HG03342 (cell line): Measurements from ENCODE around the gene KCNK16.

Experiments
- ATAC-seq: cut with Tn5 transposase; IDR thresholded peaks from one replicate; pipeline ENCODE4 v1.9.1; 2021; ENCODE audit warnings: mild to moderate bottlenecking, moderate library complexity; ENCODE audit not compliant: unreplicated experiment

Gene KCNK16

DNA sequence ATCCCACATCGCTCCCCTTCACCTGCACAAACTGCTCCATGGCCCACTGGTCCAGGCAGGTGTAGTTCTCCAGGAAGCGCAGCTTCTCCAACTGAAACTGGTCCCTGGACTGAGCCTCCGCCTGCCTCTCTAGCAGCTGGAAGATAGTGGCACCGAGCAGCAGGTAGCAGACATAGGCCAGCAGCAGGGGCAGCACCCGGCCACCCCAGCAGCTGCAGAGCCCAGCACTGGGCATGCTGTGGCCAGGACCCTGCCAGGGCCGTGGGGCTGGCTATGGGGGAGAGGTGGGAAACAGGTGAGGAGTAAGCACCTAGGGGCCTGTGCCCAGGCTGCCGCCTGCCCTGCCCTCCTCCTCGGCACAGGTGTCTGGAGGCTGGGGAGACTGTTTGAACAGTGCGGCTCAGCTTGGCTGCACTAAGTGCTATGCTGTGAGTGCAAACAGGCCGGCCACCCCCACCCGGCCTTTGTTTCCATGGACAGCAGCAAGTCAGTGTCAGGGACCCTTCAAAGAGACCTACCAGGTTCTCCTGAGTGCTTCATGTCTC is at the start of gene KCNK16:
Gene KCNK16 (minus strand): TSS at position 397 of the 545 bp plus-strand sequence. CDS start 162 bp downstream, at position 235.
- no peak for ATAC-seq

DNA sequence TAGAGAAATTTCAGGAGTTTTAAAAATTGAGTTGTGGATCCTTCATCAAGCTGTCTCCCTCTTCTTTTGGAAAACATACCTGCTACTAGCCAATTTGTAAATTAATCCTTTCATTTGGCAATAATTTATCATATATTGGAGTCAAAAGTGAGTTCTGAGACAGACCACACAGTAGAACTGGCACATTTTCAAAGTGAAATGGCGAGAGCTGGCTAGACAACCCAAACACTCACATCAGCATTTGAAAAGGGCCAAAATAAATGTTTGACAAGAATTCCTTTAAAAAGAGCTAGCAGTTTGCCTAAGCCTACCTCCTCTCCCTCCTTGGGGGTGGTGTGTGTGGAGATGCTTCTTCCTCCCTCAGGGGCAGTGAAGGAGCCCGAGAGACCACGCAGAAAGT is 47.9 kb upstream of the KCNK16 start:
- no peak for ATAC-seq

DNA sequence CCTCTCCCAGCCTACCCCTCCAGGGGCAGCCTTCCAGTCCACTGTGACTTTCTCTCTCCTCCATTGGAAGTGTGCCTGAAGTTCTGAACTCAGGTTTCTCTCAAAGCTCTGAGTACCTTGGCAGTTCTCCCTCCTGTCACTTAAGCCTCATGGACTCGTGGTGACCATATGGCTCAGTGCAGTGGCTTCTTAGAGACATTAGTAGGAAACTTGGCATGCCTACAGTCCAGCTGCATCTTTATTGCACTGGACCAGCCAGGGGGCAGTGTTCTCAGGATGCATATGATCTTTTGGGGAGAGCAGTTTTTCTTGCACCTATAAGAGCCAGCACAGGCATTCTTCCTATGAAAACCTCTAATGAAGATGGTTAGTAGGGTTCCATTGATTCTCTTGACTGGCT is 47.5 kb upstream of the KCNK16 start:
- no peak for ATAC-seq

DNA sequence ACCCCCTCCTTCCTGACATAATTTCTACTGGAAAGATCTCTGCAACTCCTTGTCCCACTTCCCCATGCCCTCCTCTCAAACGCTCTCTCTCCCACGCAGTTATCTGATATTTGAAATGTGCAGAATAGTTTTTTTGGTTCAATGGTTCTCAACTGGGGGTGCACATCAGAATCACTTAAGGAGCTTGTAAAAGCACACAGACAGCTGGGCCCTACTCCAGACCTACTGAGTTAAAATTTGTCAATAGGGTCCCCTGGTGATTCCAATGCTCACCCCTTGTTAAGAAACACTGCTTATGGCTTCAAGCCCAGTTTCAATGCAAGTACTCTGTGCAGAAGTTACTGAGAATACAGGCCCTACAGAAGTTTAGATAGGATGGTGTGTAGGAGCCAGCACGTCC is 45.2 kb upstream of the KCNK16 start:
- no peak for ATAC-seq

DNA sequence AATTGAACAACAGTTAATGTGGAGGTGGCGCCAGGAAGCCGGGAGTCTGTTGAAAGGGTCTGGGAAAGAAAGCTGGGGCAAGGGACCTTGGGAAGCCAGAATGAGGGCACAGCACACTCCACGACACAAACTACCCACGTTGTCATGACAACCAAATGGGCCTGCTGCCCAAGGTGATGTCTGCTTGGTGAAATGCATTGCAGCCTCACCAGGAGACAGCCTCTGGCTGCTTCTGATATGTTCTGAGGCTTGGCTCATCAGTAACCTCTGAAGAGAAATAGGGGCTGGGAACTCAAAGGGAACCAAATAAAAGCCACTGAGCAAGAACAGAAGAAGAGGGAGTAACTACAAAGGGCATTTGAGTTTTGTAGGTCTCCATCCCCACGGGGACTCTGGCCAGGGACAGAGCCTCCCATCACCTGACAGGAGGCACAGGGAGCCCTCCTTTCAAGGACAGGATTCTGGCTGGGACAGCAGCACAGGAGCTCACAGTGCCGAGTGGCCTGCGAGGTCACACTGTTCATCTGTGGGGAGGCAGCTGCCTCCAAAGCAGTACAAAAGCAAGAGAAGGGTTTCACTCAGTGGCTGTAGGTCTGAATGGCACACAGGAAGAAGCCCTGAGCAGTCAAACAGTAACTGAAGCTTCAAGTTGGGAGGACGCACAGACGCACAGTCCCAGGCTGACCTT is 44.6 kb upstream of the KCNK16 start:
- no peak for ATAC-seq

DNA sequence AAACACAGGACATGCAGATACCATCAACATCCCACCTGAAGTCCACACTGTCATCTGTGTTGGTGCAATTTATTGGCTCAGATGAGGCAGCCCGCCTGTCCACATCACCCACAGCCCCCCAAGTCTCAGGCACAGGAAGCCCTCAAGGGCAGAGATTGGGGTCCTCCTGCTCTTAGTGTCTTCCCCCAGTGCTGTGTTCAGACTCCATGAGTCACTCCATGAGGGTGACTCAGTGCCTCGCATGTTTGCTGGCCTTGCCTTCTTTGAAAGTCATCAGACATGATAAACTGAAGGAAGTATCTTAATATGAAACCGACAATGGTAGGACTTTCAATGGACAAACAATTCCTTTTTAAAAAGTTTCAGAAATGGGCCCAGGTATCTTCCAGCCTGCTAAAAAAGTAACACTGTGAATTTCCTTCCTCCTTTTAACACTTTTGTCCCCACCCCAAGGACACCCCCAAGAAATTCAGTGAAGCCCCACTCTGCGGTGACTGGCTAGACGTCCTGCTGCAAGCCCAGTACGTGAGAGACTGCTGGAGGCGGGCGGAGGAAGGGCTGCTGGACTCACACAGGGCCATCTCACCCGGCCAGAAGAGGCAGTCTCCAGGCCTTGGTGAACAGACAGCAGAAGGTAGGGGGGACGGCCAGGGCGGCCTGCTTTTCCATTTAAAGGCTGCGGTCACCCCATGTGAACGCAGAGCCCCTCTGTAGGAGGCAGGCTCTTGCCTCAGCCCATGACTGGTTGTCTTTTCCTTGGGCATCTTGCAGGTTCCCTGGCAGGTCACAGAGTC is 43.0 kb upstream of the KCNK16 start:
- ATAC-seq: no peak

DNA sequence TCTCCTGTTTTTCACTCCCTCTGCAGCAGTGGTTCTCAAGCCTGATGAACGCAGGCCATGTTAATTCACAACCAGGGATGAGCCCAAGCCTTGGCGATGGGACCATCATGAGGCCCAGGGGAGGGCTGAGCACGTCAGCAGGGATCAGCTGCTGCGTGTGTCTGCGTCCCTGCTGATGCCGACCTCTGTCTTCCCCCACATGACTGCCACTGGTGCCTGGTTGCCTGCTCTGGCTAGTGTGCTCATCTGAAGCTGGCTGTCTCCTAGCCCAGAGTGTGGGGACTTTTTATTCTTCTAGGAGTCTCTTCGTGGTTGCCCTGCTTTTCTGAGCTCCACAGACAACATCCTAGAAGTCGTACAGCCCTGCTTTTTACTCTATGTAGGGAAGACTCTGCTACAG is 40.8 kb upstream of the KCNK16 start:
- no peak for ATAC-seq

DNA sequence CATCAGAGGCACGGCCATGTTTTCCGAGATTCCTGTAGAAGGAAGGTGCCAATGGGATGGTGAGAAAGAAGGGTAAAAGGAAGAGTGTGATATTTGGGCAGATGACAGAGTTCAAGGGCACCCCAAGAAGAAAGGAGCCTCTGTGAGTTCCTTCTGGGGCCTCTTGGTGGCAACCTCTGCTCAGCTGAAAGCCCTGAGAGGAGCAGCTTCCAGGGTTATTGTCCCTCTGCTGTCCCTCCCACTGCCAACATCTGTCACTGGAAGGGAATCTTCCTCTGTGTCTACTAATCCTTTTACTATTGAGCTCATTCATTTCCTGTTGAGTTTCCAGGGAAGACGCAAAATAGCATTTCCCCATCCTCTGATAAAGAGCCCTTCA is 40.0 kb upstream of the KCNK16 start:
- no peak for ATAC-seq

DNA sequence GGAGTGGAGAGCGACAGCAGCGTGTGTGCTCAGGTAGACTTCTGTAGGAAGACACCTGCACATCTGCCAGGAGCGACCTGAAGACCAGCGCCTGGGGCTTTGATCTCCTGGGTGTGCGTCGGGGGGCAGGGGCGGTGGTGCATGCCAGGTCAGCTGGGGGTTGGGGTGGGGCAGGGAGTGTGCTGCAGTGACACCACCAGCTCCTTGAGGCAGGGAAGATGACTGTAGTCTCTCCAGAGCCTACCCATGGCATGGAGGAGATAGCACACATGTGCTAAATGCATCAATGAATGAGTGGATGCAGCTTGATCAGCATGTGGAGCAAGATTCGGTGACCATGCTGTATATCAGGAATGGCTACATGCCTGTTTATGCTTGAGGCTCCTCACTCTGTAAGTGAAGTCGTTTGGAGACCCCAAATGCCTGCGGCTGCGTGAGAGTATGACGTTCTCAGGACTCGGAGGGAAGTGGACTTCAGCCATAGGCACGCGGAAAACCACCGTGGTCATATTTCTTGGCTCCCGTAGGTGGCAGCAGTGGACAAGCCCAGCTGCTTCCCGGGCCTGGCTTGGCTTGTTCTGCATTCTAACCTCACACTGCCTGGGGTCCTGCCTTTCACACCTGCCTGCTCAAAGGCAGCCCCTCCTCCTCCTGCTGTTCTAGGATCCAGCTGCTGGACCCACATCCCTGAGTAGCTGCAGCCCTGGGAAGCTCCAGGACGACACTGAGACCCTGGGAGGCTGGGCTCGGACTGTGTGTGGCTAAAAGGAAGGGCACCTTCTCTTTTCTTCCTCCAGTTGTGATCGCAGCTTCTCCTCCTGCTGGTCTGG is 39.4 kb upstream of the KCNK16 start:
- peak; percentile 65 for ATAC-seq

DNA sequence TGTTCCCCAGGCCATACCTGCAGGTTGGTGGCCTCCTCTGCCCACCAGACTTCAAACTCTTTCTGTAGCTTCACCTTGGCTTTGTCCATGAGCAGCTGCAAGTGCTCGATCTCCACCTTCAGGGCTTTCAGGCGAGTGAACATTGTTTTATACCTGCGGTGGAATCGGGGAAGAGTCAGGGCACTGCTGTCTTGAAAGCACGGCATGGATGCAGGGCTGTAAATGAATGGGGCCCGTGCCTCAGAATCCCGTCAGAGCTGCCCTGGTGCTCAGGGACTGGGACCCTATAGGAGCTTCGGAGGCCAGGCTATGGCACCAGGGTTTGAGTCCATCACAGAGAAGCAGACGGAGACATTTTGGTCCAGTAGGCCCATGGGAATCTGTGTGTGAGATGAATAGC is 37.9 kb upstream of the KCNK16 start:
- ATAC-seq: no peak

DNA sequence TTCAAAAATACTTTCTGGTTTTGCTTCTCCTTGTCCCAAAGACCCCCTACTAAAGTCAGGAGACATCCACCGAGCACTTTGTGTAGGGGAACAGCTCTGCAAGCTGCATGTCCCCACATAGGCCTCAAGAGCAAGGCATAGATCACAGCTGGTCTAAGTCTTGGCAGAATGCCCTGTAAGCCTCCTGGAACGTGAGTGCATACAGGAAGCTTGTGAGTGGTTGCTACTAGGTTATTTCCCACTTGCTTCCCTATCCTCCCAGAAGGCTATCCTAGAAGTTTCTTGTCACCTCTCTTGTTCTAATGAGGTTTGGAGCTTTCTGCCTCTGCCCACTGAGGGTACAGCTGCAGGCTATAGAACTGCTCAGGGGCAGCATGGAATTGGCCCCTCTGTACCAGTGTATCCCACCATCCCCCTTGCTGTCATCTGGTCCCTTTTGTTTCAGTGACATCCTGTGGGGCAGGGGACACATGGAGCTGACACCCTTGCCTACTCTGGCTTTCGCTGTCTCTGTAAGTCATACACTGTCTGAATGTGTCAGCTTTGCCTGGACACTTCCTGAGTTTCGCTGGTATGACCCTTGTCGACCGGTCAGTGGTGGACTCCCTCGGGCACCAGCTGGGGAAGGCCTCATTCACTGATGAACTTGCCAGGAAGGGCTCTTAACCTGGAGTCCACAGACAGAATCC is 35.6 kb upstream of the KCNK16 start:
- no peak for ATAC-seq

DNA sequence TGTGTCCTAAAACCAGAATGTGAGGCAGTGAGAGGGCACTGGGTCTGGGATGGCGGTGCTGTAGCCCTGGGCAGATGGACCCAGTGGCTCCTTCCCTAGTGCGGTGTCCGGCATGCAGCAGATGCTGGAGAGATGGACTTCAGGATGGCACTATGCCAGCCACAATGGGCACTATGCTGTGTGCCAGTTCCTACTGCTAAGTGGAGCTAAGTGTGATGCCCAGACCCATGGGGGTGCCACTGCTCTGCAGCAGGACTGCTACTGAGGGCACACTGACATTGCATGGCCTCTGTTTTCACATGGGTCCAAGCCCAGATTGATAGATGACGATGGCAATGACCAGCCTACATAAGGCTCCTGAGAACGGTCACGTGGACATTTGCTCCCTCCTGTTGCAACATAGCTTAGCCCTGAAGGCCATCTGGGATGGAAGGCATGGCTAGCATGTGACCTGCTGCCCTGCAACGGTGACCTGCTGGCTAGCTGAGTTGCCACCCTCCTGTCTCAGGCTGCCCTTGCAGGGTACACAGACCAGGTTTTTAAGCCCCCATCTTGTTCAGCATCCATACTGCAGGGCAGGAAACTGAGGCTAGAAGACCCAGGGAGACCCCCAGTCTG is 31.3 kb upstream of the KCNK16 start:
- no peak for ATAC-seq

DNA sequence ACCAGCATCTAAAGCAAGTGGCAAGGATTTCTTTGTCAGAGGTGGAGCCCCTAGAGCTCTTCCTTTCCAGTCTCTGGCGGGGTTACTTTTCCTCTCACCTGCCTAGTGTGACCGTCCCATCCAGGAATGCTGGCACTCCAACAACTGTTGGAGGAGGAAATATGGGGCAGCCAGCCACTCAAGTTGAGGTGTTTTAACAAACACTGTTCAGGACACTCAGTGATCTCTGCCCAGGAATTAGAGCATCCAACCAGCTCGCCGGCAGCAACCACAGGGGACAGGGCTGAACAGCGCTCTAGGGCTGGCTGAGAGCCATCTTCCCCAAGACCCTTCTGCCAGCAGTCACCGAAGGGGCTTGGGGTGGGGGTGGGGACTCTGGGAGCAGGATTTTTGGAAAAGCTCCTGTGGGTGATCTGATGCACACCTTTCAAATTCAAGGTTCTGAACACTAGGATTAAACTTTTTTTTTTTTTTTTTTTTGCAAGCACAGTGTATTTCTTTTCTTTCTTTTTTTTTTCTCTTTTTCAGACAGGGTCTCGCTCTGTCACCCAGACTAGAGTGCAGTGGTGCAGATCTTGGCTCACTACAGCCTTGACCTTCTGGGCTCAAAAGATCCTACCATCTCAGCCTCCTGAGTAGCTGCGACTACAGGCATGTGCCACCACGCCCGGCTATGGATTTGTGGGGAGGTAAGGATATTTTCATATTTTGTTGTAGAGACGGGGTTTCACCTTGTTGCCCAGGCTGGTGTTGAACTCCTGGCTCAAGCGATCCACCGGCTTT is 28.4 kb upstream of the KCNK16 start:
- ATAC-seq: no peak

DNA sequence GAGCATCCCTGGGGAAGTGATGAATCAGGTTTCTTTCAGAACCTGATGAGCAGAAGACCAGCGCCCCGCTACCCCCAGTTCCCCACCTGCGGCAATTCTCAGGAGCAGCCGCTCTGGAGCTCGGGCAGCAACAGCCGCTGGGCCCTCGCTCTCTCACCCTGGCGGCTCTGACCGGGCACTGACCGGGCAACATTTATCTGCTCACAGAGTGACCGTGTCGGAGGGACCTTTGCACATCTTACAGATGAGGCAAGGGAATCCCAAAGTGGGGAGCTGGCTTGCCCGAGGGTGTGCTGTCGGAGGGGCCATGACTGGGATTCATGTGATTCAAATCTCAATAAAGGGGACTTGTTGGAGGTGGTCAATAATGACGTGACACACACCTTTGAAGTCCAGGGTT is 26.2 kb upstream of the KCNK16 start:
- ATAC-seq: no peak

DNA sequence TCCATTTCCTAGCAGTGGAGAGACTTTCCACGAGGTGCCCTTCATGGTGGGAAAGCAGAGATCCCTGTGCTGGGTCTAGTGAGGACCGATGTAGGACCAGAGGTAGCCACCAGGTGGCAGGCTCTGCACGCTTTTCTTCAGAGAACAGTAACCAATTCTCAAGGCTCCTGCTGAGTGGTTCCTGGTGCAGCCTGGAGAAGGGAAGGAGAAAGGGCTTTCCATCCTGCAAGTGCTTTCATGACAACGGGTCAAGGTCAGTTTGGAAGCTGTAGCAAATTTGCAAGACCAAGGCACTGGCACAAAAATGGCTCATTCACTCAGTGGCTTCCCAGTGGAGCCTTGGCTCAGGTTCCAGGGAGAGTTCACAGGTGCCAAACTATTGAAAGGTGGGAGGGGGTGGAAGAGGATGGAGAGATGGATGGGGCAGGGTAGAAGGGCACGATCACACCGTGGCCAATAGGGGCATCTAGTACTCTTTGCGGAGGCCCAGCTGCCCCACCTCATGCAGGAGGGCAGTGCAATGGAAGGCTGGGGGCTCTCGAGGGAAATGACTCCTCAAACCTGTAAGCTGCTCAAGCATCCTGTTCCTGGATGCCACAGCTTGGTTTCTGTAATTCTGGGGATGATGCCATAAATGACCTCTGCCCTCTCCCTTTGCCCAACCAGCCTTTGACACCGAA is 25.5 kb upstream of the KCNK16 start:
- peak; percentile 59 for ATAC-seq

DNA sequence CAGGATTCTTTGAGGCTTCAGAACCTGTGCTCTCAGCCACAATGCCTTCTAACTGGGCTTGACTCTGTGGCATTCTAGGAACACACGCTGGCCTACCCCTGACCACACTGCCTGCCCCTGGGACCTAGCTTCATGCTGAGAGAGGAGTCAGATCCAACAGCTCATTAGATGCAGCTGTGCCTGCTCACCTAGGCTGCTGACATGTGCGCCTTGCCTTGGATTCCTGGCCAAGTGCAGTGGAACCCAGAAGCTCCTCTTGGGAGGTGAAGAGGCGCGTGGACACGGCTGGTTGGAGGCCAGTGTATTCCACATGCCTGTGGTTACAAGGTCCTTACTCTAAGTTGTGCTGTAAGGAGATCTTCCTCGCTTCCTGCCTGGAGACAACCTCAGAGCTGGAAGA is 24.7 kb upstream of the KCNK16 start:
- ATAC-seq: no peak

DNA sequence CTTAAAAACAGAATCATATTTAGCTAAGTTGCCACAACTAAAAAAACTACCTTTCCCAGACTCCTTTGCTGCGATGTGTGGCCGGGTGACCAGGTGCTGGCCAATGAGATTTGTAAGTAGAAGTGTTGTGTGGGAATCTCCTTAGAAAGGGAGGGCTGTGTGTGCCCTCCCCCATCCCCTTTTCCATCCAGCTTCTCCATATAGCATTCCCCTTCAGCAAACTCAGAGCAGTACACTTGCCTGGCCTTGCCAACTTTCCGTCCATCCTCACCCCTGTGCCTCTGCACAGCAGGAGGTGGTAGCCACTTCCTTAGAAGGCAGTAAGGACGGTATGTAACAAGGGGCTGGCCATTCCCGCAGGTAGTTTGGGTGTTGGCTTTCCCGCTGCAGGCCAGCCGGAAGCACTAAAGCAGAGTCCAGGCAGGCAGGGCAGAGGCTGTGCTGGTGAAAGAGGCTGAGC is 22.3 kb upstream of the KCNK16 start:
- no peak for ATAC-seq

DNA sequence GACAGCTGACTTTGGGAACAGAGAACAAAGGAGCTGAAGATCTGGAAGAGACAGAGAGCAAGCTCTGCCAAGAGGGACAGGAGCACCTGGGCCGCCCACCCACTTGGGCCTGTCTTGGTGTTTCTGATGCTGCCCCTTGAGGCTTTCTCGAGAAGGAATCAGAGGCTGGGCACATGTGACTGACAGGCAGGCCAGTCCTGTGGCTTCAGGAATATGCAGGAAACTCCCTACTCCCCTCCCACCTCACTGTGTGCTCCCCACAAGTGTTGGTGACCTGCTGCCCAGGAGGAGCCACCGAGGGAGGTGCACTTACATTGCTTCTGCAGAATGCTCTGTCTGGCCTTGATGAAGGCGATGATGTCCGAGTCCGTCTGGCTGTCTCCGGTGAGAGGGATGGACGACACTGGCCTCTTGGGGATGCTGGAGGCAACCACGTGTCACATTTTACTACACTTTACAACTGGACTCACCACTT is 20.9 kb upstream of the KCNK16 start:
- no peak for ATAC-seq
